ENCODE measurements around the gene FAM47E. TPM values are rescaled to one million over a fixed set of nuclear protein-coding genes. Genes with fewer than 3 reads are reported as not detected.
A peak's percentile ranks its signal among the peaks of the same experiment; 100 is the strongest.

FAM47E gene
- total and polyA plus RNA-seq, 2 of the 13 experiments (the other 11 are each of a cell fraction or from before 2014, with no cell fraction given) = 0.33 to 0.66 TPM

DNA sequence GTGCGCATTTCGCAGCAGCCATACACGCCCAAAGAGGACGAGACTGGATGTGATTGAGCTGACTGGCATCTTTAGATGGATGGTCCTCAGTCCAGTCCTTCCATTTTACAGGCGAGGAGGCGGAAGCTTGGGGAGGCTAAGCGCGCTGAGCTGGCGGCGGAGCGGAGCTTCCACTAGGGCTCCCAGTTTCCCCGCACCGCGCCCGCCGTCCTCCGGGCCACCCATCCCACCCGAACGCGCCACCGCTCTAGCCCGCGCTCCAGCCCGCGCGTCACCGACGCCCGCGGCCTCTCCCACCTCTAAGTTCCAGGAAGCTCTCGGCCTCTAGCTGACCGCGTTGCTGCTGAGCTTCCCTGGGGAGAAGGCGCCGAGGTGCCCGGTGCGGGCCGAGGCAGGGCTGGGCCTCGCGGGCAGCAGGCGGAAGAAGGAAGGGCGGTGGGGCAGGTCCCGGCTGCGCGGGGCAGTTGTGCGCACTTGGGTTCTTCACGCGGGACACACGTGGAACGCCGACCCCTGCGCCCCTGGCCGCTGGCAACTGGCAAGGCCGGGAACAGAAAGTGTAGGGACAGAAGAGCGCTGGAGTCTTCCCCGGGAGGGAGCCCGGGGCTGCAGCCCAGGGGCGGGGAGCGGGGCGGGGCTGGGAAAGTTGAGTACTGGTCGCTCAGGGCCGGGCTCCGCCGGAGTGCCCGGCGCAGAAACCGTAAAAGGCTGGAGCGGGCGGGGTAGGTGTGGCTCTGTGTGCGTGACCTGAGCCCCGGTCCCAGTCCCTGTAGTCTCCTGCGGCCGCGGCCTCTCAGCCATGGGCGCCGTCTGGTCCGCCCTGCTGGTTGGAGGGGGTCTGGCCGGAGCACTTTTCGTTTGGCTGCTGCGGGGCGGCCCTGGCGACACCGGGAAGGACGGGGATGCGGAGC lies 54.7 kb downstream of the FAM47E start, which contains the start of gene STBD1 (continued):
- no peak for TF ChIP-seq BCLAF1 (IDR thresholded peaks at IDR 0.05)
- peak; percentile 53; the same call in 1 of the 2 replicates for TF ChIP-seq ZNF354B (CRISPR knock-in tag; IDR thresholded peaks at IDR 0.05)
- TF ChIP-seq HOXD1 (CRISPR knock-in tag; IDR thresholded peaks at IDR 0.05) = 0 out of 2 replicates have a peak, but pooled peaks have one; percentile 49
- no peak for TF ChIP-seq NFYC (CRISPR knock-in tag; IDR thresholded peaks at IDR 0.05)
- TF ChIP-seq GLI4 (CRISPR knock-in tag; IDR thresholded peaks at IDR 0.05; ENCODE audit: borderline replicate concordance) = no peak
- TF ChIP-seq NFE2L2 (IDR thresholded peaks at IDR 0.05; ENCODE audit: low read length) = no peak
- TF ChIP-seq ZNF558 (CRISPR knock-in tag; IDR thresholded peaks at IDR 0.05; ENCODE audit: borderline replicate concordance) = peak; percentile 22; the same call in 1 of the 2 replicates
- TF ChIP-seq, protein P1, sequence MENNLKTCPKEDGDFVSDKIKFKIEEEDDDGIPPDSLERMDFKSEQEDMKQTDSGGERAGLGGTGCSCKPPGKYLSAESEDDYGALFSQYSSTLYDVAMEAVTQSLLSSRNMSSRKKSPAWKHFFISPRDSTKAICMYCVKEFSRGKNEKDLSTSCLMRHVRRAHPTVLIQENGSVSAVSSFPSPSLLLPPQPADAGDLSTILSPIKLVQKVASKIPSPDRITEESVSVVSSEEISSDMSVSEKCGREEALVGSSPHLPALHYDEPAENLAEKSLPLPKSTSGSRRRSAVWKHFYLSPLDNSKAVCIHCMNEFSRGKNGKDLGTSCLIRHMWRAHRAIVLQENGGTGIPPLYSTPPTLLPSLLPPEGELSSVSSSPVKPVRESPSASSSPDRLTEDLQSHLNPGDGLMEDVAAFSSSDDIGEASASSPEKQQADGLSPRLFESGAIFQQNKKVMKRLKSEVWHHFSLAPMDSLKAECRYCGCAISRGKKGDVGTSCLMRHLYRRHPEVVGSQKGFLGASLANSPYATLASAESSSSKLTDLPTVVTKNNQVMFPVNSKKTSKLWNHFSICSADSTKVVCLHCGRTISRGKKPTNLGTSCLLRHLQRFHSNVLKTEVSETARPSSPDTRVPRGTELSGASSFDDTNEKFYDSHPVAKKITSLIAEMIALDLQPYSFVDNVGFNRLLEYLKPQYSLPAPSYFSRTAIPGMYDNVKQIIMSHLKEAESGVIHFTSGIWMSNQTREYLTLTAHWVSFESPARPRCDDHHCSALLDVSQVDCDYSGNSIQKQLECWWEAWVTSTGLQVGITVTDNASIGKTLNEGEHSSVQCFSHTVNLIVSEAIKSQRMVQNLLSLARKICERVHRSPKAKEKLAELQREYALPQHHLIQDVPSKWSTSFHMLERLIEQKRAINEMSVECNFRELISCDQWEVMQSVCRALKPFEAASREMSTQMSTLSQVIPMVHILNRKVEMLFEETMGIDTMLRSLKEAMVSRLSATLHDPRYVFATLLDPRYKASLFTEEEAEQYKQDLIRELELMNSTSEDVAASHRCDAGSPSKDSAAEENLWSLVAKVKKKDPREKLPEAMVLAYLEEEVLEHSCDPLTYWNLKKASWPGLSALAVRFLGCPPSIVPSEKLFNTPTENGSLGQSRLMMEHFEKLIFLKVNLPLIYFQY (CRISPR knock-in tag; IDR thresholded peaks at IDR 0.05; ENCODE audit: borderline replicate concordance) = no peak; the same call in 1 of the 2 replicates
- TF ChIP-seq KAT8 (CRISPR knock-in tag; IDR thresholded peaks at IDR 0.05) = peak; percentile 57
- TF ChIP-seq MXD3 (CRISPR knock-in tag; IDR thresholded peaks at IDR 0.05) = peak; percentile 72; the same call in 1 of the 2 replicates
- TF ChIP-seq FOXP1 (IDR thresholded peaks at IDR 0.05) = no peak
- no peak for TF ChIP-seq FOXP1 (CRISPR knock-in tag; IDR thresholded peaks at IDR 0.05)
- TF ChIP-seq MTA1 (CRISPR knock-in tag; IDR thresholded peaks at IDR 0.05; ENCODE audit: borderline replicate concordance) = peak; percentile 75; the same call in 1 of the 2 replicates
- TF ChIP-seq, protein P2, sequence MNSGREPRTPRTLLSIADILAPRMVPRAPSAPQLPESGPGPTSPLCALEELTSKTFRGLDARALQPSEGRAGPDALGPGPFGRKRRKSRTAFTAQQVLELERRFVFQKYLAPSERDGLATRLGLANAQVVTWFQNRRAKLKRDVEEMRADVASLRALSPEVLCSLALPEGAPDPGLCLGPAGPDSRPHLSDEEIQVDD (CRISPR knock-in tag; IDR thresholded peaks at IDR 0.05; ENCODE audit: borderline replicate concordance) = peak; percentile 81; the same call in 1 of the 2 replicates
- TF ChIP-seq ZNF451 (CRISPR knock-in tag; IDR thresholded peaks at IDR 0.05) = no peak
- TF ChIP-seq ZNF430 (CRISPR knock-in tag; IDR thresholded peaks at IDR 0.05) = peak; percentile 74; the same call in 1 of the 2 replicates
- TF ChIP-seq SIX4 (CRISPR knock-in tag; IDR thresholded peaks at IDR 0.05) = no peak
- TF ChIP-seq TOPORS (CRISPR knock-in tag; IDR thresholded peaks at IDR 0.05) = peak; percentile 79
- peak; percentile 24; the same call in 1 of the 2 replicates for TF ChIP-seq RARA (CRISPR knock-in tag; IDR thresholded peaks at IDR 0.05)
- peak; percentile 81 for TF ChIP-seq BORCS8-MEF2B (CRISPR knock-in tag; IDR thresholded peaks at IDR 0.05)
- TF ChIP-seq ZNF367 (CRISPR knock-in tag; IDR thresholded peaks at IDR 0.05; ENCODE audit: borderline replicate concordance) = 0 out of 2 replicates have a peak, but pooled peaks have one; percentile 80
- TF ChIP-seq SOX5 (CRISPR knock-in tag; IDR thresholded peaks at IDR 0.05; ENCODE audit: borderline replicate concordance) = peak; percentile 28; the same call in 1 of the 2 replicates
- peak; percentile 37; the same call in 1 of the 2 replicates for TF ChIP-seq SP5 (CRISPR knock-in tag; IDR thresholded peaks at IDR 0.05; ENCODE audit: borderline replicate concordance, low read depth)
